ENCODE measurements around the gene HSP90AB1.

- no peak for TF ChIP-seq CTCF (IDR thresholded peaks at IDR 0.05)
- no peak for TF ChIP-seq POLR2A (IDR thresholded peaks at IDR 0.05)
These were observed 50.5 kb downstream of the HSP90AB1 start for GRCh38 chr6:44297063-44298038.
